ENCODE measurements around the gene TDRD7.

- TF ChIP-seq, protein P1, sequence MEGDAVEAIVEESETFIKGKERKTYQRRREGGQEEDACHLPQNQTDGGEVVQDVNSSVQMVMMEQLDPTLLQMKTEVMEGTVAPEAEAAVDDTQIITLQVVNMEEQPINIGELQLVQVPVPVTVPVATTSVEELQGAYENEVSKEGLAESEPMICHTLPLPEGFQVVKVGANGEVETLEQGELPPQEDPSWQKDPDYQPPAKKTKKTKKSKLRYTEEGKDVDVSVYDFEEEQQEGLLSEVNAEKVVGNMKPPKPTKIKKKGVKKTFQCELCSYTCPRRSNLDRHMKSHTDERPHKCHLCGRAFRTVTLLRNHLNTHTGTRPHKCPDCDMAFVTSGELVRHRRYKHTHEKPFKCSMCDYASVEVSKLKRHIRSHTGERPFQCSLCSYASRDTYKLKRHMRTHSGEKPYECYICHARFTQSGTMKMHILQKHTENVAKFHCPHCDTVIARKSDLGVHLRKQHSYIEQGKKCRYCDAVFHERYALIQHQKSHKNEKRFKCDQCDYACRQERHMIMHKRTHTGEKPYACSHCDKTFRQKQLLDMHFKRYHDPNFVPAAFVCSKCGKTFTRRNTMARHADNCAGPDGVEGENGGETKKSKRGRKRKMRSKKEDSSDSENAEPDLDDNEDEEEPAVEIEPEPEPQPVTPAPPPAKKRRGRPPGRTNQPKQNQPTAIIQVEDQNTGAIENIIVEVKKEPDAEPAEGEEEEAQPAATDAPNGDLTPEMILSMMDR (conservative IDR thresholded peaks at IDR 0.05 in 1 of 2, IDR thresholded peaks at IDR 0.05 in 1 of 2; ENCODE audit: extremely low read depth in 1 of 2, insufficient read depth in 1 of 2, low read depth in 1 of 2, low read length in 2 of 2) = no peak
- TF ChIP-seq EZH2 (IDR thresholded peaks at IDR 0.05; ENCODE audit: borderline replicate concordance, low read length) = no peak
Measured at GRCh38 chr9:97397220-97397619, 14.7 kb upstream of the TDRD7 start.

Data from mammary epithelial cell (primary cell).